Endothelial cell (in vitro differentiated cells): Measurements from ENCODE around the gene DRD3. TPM values are rescaled to one million over a fixed set of nuclear protein-coding genes. Genes with fewer than 3 reads are reported as not detected.

ENCODE experiments used
- DNase-seq: peaks from one replicate; pipeline ENCODE4 v3.0.0; 2021; ENCODE audit warnings: low spot score
- H3K27ac Mint-ChIP-seq: one replicate; pipeline ENCODE4 v1.8.0; 2021; ENCODE audit warnings: mixed read lengths, inconsistent platforms; ENCODE audit not compliant: unreplicated experiment
- H3K27me3 Mint-ChIP-seq: one replicate; pipeline ENCODE4 v1.8.0; 2021; ENCODE audit warnings: mild to moderate bottlenecking, moderate library complexity, mixed read lengths, inconsistent platforms; ENCODE audit not compliant: unreplicated experiment
- H3K36me3 Mint-ChIP-seq: one replicate; pipeline ENCODE4 v1.8.0; 2021; ENCODE audit warnings: mild to moderate bottlenecking, low read depth, mixed read lengths, inconsistent platforms; ENCODE audit not compliant: unreplicated experiment
- H3K4me1 Mint-ChIP-seq: one replicate; pipeline ENCODE4 v1.8.0; 2021; ENCODE audit warnings: mild to moderate bottlenecking, mixed read lengths, inconsistent platforms; ENCODE audit not compliant: unreplicated experiment
- H3K4me3 Mint-ChIP-seq: one replicate; pipeline ENCODE4 v1.8.0; 2021; ENCODE audit warnings: mild to moderate bottlenecking, mixed read lengths, inconsistent platforms; ENCODE audit not compliant: unreplicated experiment
- H3K9me3 Mint-ChIP-seq: one replicate; pipeline ENCODE4 v1.8.0; 2021; ENCODE audit warnings: mixed read lengths, inconsistent platforms; ENCODE audit not compliant: unreplicated experiment
- CTCF ChIP-seq: fragments of 200-600 bp; sonication (generic); IDR thresholded peaks from one replicate; pipeline ENCODE4 v1.5.0; 2021; ENCODE audit warnings: antibody characterized with exemption; ENCODE audit not compliant: unreplicated experiment
- total RNA-seq: library from RNA; stranded (reverse); fragmentation: NEBNext Ultra II Directional; extraction: Animal tissue kit (Norgen Biotek cat#: 25700); gene quantifications from one replicate; pipeline ENCODE4 v1.2.1, GENCODE V29; 2021; ENCODE audit not compliant: unreplicated experiment

Gene DRD3
- total RNA-seq, 1 donor from 2014 or later, result not detected

- Mint-ChIP-seq H3K4me3 (no peak overlapping the region), H3K27ac (no peak overlapping the region), H3K27me3 (no peaks in the 10 kb centered on the region), H3K9me3 (no peaks in the 10 kb centered on the region), H3K36me3 (no peaks in the 10 kb centered on the region), H3K4me1 (no peaks in the 10 kb centered on the region)
- TF ChIP-seq CTCF, result no peak
- DNase-seq, result no peak
Measured at GRCh38 chr3:114143817-114144216, 35.0 kb downstream of the DRD3 start.

GRCh38 chr3:114139836-114140235, 39.0 kb downstream of the DRD3 start:
- no peak for DNase-seq
- H3K27me3 Mint-ChIP-seq, result no peaks in the 10 kb centered on the region
- no peak overlapping the region for H3K4me3 Mint-ChIP-seq
- no peaks in the 10 kb centered on the region for H3K36me3 Mint-ChIP-seq
- no peaks in the 10 kb centered on the region for H3K9me3 Mint-ChIP-seq
- TF ChIP-seq CTCF, result no peak
- H3K27ac Mint-ChIP-seq, result no peak overlapping the region
- no peaks in the 10 kb centered on the region for H3K4me1 Mint-ChIP-seq

- DNase-seq, result no peak
- TF ChIP-seq CTCF, result no peak
- no peaks in the 10 kb centered on the region for H3K9me3 Mint-ChIP-seq
- H3K27me3 Mint-ChIP-seq, result no peaks in the 10 kb centered on the region
- H3K36me3 Mint-ChIP-seq, result no peaks in the 10 kb centered on the region
- no peaks in the 10 kb centered on the region for H3K4me1 Mint-ChIP-seq
- no peak overlapping the region for H3K27ac Mint-ChIP-seq
- no peak overlapping the region for H3K4me3 Mint-ChIP-seq
Measured at GRCh38 chr3:114133947-114134346, 44.9 kb downstream of the DRD3 start.

GRCh38 chr3:114132500-114132899, 46.4 kb downstream of the DRD3 start:
- H3K4me3 Mint-ChIP-seq, result no peak overlapping the region
- H3K4me1 Mint-ChIP-seq, result no peaks in the 10 kb centered on the region
- H3K36me3 Mint-ChIP-seq, result no peaks in the 10 kb centered on the region
- DNase-seq, result no peak
- no peaks in the 10 kb centered on the region for H3K9me3 Mint-ChIP-seq
- H3K27me3 Mint-ChIP-seq, result no peaks in the 10 kb centered on the region
- no peak overlapping the region for H3K27ac Mint-ChIP-seq
- TF ChIP-seq CTCF, result no peak

- Mint-ChIP-seq H3K27ac (no peak overlapping the region), H3K36me3 (no peaks in the 10 kb centered on the region), H3K9me3 (no peaks in the 10 kb centered on the region), H3K27me3 (peaks cover 2% of the 10 kb centered on the region), H3K4me1 (peaks cover 2% of the 10 kb centered on the region), H3K4me3 (no peak overlapping the region)
- no peak for TF ChIP-seq CTCF
- no peak for DNase-seq
Measured at GRCh38 chr3:114128826-114129225, 50.0 kb downstream of the DRD3 start.
